T-helper 2 cell (primary cell): ENCODE data around the gene CCDC158.
"Not testable (repeated sequence)": the region's sequence is repeated elsewhere in the genome, so short reads cannot be mapped to it uniquely, and the experiment has no call there.

Experiments used
- DNase-seq, 5 experiments: peaks; one replicate each; pipeline versions ENCODE4 v3.0.0 to v3.0.0-alpha.2; 2012 to 2022

CCDC158 gene

GRCh38 chr4:76364763-76365162, 56.2 kb downstream of the CCDC158 start:
- no peak for DNase-seq

GRCh38 chr4:76363556-76364290, 57.2 kb downstream of the CCDC158 start:
- DNase-seq = no peak

DNA sequence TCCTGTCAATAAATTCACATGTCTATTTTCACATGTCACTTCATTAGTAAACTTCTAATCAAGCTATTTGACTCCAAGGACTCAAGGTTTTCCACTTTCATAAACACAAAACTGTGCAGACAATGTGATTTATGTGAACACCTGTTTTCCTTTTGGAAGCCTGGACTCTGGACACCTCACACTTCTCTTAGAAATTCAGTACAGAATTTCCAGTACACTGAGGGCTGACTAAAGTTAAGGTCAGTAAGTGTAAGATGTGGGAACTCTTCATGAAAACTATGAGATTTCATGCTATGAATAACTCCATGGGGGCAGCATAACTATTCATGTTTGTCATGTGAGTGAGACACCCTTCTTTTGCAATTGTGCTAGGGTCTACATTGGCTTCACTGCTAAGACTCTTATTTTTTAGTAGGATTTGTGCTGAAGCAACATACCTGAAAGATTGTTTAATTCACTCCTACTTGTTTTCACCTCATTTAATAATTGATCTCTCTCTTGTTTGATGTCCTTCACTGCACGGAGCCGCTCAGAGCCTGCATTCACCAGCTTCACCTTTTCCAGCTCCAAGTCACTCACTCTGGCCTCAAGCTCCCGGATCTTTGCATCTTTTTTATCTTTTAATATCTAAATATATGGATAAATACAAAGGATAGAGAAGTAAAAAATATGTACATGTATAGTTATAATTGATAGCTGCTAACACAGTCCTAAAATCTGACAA, 59.1 kb downstream of the CCDC158 start:
- no peak for DNase-seq

GRCh38 chr4:76359881-76360466, 61.0 kb downstream of the CCDC158 start:
- DNase-seq = not testable (repeated sequence)

GRCh38 chr4:76357981-76358380, 63.0 kb downstream of the CCDC158 start:
- no peak for DNase-seq

DNA sequence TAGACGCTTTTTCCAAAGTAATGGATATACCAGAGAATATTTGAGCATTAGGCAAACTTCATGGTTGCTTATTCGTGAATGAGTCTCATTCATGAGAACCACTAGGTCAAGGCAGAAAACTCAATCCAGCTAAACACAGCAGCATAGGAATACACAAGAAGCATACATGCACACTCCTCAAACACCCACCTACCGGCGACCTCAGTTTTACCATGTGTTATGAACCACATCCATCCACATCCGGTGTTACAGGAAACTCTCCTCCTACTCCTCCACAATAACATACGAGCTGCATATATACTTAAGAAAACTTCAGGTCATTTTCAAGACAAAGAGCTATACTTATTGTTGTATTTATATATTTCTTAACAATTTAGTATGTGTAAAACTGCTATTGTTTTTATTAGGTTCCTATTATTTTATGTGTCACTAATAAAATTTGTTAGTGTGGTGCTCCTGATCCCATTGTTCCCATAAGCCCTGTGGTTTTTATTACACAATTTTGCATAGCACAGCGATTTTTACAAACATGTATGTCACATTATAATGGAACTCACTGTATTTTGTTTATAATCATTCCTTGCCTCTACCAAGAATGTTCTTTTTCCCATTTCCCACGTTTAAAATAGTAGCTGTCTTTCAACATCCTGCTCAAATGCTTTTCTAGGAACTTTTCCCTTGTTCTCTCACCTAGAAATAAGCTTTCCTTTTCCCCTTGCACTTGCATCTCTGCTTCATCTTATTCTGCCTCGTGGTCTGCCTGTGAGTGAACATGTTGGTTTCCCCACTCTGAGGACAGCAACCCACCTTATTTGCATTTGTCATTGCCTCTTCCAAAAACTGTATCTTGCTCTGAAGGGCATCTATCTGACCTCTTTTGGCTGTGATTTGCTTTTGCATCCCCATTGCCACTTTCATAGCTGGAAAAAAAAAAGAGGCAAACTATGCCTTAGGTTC, 66.1 kb downstream of the CCDC158 start:
- peak in 2 of 5 experiments; percentile 37 to 70 for DNase-seq

GRCh38 chr4:76342803-76343202, 78.1 kb downstream of the CCDC158 start:
- no peak for DNase-seq

DNA sequence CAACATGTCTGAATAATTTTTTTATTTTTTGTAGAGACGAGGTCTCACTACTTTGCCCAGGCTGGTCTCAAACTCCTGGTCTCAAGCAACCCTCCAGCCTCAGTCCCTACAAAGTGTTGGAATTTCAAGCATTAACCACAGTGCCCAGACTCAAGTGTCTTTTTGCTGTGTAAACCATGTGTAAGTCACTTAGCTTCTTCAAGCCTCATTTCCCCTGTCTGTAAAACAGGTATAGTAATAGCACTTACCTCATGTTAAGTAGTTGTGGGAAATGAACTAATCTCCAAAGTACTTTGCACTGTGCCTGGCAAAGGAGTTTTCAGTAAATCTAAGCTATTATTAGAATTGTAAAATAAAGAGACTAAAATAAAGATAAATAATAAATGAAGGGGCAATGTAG, 78.8 kb downstream of the CCDC158 start:
- DNase-seq = no peak

GRCh38 chr4:76341063-76341462, 79.9 kb downstream of the CCDC158 start:
- no peak for DNase-seq

GRCh38 chr4:76339364-76339763, 81.6 kb downstream of the CCDC158 start:
- no peak for DNase-seq

- no peak for DNase-seq
These were observed 86.1 kb downstream of the CCDC158 start for GRCh38 chr4:76334885-76335284.

DNA sequence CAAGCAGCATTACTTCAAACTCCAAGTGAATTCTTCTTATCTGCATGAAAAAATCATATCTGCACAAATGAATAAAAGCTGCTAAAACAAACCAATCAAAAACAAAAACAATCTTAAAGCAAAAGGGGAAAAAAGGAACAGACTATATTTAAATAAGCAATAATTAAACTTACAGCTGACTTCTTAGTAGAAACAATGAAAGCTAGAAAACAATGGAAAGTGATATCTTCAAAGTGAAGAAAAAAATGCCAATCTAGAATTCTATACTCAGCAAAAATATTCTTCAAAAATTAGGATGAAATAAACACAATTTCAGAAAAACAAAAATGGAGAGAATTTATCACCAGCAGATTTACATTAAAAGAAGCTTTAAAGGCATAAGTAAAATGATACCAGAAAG, 94.4 kb downstream of the CCDC158 start:
- no peak for DNase-seq

GRCh38 chr4:76325072-76325471, 95.9 kb downstream of the CCDC158 start:
- no peak for DNase-seq

GRCh38 chr4:76322236-76322635, 98.7 kb downstream of the CCDC158 start:
- DNase-seq = no peak

GRCh38 chr4:76316131-76316530, 104.8 kb downstream of the CCDC158 start:
- no peak for DNase-seq

GRCh38 chr4:76315267-76315918, 105.5 kb downstream of the CCDC158 start:
- no peak for DNase-seq

- no peak for DNase-seq
These were observed 107.4 kb downstream of the CCDC158 start for GRCh38 chr4:76313547-76313946.

GRCh38 chr4:76312457-76312856, 108.5 kb downstream of the CCDC158 start:
- DNase-seq = no peak

GRCh38 chr4:76311896-76312331, 109.0 kb downstream of the CCDC158 start:
- no peak for DNase-seq

DNA sequence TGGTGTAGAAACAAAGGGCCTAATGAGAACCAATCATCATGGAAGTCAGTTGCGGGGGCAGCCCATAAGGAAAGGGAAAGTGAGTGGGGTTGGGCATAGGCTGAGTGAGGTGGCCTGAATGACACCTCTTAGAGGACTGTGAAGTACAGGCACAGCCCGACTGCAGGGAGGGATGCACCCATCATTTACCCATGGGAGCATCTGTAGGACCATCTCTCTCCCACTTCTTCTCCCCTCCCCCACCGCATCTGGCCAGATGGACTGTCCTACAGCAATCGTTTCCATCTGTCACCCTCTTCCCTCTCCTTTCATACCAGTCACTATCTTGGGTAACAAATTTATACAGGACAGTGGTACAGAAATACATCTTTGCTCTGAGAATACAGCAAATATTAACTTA, 110.3 kb downstream of the CCDC158 start:
- no peak for DNase-seq

DNA sequence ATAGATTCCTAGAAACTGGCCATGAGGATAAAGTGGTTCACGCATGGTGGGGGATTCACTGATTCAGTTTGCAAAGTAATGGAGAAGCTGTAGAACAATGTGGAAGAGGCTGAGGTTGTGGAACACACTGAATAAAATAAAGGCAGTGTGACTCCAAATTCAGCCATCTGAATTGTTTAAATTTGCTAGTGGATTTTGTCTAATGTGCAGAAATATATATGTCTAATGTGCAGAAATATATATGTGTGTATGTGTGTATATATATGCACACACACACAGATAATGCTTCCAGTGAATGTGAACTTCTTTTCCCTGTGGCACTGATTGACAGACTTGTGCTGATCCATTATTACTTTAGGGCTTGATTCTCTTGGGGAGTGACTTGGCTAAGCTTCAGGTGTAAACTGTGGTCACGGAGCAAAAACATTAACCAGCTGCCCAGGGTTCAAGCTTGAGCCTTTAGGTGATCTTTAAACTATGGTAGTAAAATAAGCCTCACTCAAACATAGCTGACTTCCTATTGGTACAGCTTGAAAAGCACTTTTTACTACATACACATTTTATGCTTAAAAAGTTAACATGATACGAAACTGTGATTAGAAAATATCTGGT, 110.9 kb downstream of the CCDC158 start:
- no peak for DNase-seq

DNA sequence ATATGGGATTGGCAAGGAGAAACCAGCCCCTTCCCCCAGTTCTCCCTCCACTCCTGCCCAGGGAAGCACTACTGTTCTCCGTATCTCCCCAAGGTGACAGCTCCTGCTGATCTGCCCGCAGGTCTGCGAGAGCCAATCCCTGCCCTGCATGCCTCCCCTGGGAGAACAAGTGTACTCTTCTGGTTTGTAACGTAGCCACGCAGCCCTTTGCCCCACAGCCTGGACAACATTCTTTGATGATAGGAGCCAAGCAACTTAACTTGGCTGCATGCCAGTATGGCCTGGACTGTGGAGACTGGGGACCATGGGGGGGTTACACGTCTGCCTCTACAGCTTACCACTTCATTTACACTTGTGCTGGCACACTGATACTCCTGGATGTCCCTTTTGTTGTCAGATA, 112.4 kb downstream of the CCDC158 start:
- no peak for DNase-seq
